ENCODE data around the gene XRCC2.
"Not testable (repeated sequence)": the region's sequence is repeated elsewhere in the genome, so short reads cannot be mapped to it uniquely, and the experiment has no call there.

The XRCC2 gene

DNA sequence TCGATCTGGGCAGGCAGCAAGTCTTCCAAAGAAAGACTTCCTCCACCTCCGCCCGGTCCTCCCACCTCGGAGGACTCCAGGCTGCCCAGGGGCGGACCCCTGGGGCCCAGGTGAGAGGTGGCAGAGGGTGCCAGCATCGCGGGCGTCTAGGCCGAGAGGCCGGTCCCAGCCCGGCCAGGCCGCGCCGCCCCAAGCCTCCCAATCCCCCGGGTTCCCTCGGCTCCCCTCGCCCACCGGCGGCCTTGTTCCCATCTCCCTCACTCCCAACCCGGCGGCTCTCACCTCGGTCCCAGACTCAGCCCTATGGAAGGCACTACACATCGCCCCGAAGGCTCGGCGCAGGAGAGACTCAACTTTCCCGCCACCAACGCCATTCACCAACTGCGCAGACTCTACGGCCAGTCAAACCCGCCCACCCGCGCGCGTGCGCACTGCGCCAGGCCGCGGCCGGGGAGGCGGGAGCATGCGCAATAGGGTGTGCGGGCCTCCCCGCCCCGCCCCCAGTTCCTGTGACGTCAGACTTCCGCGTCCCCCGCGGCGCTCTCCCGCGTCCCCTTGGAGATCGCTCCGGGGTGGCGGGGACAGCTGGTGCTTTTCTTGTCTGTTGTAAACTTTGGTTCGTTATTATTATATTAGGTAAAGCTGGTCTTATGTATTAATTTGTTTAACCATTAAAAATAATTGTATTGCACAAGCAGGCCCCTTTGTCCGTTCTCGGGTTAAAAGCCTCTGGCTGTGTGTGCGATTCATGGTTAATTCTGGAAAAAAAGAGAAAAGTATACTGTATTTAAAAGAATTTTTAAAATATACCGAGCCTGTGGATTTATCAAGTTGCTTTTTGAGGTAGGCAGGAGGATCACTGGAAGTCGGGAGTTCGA, at the start of gene XRCC2:
TSS of gene XRCC2 (minus strand) at position 383 of the 878 bp plus-strand sequence. CDS start at position 321, 62 bp downstream.
- no peak for TF ChIP-seq CTCF (IDR thresholded peaks at IDR 0.05; ENCODE audit: low read depth, low read length, missing control alignments)
- peak within 1 kb of the TSS; percentile 81 for H3K4me3 ChIP-seq (ENCODE audit: low read depth, low read length)
- peak; percentile 61 for DNase-seq (ENCODE audit: low read depth)

DNA sequence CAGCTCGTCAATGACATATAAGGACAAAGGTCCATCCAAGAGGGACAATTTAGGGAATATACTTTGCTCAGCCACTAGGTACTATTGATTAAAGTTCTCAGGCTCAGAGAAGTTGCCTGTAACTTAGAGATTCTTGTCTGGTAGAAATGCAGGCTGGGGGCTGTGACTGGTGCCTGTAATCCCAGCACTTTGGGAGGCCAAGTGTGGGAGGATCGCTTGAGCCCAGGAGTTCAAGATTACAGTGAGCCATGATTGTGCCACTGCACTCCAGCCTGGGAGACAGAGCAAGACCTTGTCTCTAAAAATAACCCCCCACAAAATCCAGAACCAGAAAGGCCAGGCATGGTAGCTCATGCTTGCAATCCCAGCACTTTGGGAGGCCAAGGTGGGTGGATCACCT, 47.4 kb upstream of the XRCC2 start:
- no peak for TF ChIP-seq CTCF (IDR thresholded peaks at IDR 0.05; ENCODE audit: low read depth, low read length, missing control alignments)
- no peak for DNase-seq (ENCODE audit: low read depth)
- H3K4me3 ChIP-seq (ENCODE audit: low read depth, low read length), result no peak overlapping the region

- H3K4me3 ChIP-seq (ENCODE audit: low read depth, low read length); DNase-seq (ENCODE audit: low read depth): not testable (repeated sequence)
These were observed 36.6 kb upstream of the XRCC2 start for GRCh38 chr7:152712412-152713042.

DNA sequence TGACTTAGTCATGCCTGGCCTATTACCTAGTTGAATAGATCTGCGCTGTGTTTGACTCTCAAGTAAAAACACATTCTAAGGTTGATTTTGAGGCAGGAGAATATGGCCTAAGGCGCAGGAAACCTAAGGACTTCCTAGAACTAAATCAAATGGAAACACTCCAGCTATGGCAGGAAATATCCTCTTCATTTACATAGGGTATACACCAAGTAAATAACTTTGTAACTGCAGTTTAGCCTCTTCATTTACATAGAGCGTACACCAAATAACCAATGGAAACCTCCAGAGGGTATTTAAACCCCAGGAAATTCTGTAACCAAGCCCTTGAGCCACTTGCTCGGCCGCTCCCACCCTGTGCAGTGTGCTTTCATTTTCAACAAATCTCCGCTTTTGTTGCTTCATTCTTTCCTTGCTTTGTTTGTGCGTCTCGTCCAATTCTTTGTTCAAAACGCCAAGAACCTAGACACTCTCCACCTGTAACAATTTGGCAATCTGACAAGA, 35.6 kb upstream of the XRCC2 start:
- DNase-seq (ENCODE audit: low read depth), result no peak
- no peak for TF ChIP-seq CTCF (IDR thresholded peaks at IDR 0.05; ENCODE audit: low read depth, low read length, missing control alignments)
- H3K4me3 ChIP-seq (ENCODE audit: low read depth, low read length), result no peak overlapping the region

DNA sequence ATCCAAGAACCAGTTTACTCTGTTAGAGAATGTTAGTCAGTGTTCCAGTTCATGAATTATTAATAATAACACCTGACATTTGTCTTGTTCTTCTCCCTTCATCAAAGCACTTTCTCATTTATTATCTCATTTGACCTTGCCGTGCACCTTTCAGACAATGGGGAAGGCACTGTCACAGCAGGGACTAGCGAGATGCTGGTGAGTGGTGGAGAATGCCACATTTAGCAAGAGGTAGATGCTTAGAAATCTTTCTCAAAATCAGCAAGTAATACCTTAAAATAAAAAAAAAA, 34.2 kb upstream of the XRCC2 start:
- no peak for TF ChIP-seq CTCF (IDR thresholded peaks at IDR 0.05; ENCODE audit: low read depth, low read length, missing control alignments)
- no peak overlapping the region for H3K4me3 ChIP-seq (ENCODE audit: low read depth, low read length)
- DNase-seq (ENCODE audit: low read depth), result no peak

GRCh38 chr7:152709287-152710152, 33.6 kb upstream of the XRCC2 start:
- no peak for TF ChIP-seq CTCF (IDR thresholded peaks at IDR 0.05; ENCODE audit: low read depth, low read length, missing control alignments)
- no peak for DNase-seq (ENCODE audit: low read depth)
- H3K4me3 ChIP-seq (ENCODE audit: low read depth, low read length), result no peak overlapping the region
